ENCODE data around the gene PTK6.
"Not testable (repeated sequence)": the region's sequence is repeated elsewhere in the genome, so short reads cannot be mapped to it uniquely, and the experiment has no call there.

Gene PTK6

DNA sequence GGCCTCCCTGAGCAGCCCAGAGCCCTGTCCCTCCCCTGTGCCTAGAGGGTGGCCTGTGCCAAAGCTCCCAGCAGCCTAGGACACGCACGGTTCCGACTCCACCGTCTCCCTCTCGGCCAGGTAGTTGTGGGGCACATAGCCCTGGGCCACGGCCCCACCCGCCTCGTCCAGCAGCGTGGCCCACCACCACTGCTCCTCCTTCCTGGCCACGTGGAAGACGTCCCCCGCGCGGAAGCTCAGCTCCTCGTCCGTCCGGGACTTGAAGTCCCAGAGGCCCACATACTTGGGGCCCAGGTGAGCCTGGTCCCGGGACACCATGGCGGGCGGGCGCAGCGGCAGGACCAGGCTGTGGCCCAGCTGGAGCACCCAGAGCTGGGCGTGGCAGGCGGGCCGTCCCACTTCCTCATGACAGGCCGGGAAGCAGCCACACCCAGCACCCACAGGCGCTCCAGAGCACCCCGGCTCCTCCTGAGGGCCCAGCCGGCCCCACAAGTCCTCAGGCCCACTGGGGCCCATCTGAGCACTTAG is at the start of gene PTK6:
TSS of gene PTK6 (minus strand) at position 380 of the 528 bp plus-strand sequence. CDS start at position 318, 62 bp downstream.
- peak; percentile 79 to 90 (median 84) for DNase-seq

DNA sequence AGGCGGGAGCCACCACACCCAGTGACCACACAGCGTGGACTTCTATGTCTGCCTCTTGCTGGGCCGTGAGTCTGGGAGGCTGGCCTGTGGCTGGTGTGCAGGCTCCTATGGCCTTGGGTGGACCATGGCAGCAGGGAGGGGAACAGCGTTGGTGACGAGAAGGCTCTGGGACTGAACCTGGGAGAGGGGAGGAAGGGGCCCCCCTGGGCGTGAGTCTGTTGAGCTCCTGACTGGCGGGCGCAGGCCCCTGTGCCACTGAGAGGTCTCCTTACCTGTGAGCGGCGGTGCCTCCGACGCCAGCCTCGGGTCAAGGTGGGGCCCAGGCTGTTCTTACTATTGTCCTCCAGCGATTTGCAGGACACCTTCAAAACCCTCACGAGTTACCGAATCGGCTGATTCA is 49.6 kb upstream of the PTK6 start:
- DNase-seq = no peak

DNA sequence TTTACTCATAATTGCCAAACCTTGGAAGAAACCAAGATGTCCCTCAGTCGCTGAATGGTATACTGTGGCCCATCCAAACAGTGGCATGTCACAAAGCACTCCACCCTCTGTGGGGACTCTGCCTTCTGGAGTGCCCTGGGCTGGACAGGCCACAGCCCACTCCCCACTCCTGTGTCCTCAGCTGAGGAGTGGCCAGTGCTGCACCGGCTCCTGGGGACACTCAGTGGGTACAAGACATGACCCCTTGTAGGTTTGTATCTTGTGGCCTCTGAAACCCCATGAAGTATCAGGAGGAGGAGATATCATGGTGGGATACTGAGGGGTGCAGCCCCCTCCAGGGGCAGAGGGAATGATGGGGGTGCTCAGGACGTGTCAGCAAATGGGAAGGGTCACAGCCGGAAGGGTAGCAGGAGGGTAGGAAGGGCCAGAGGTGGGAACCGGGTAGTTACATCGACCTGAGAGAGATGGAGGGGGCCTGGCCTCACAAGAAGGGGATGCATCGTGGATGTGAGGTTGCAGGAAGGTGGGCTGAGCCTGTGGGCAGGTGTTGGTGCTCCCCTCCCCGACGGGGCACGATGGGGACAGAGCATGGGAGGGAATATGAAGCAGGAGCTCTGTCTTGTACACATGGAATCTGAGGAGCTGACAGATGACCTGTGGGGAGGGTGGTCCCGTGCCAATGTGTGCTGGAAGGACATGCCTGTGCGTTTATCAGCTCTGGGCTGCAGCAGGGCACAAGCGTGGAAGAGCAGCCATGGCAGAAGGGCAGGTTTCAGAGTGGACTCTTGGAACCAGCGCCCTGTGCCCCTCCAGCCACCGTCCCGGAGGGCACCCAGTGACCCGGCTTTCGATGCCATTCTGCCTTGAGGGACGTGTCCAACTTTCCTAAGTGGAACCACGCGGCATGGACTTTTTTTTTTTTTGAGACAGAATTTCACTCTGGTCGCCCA is 48.7 kb upstream of the PTK6 start:
- DNase-seq = no peak

DNA sequence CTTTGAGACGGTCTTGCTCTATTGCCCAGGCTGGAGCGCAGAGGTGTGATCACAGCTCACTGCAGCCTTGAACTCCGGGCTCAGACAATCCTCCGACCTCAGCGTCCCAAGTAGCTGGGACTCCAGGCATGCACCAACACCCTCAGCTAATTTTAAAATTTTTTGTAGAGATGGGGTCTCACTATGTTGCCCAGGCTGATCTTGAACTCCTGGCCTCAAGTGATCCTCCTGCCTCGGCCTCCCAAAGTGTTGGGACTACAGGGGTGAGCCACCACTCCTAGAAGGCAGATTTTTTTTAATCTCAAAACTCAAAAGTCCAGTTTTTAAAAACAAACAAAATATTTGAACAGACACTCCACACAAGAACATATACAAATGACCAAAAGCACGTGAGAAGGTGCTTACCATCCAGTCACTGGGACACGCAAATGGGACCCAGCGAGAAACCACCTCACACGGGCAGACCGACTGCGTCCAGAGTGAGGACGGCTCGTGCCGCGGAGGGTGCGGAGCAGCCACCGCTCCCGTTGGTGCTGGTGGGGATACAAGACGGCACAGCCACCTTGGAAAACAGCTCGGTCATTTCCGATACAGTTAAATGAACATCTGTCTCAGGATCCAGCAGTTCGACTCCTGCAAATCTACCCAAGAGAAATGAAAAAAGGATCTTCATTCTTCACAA is 45.3 kb upstream of the PTK6 start:
- no peak for DNase-seq

DNA sequence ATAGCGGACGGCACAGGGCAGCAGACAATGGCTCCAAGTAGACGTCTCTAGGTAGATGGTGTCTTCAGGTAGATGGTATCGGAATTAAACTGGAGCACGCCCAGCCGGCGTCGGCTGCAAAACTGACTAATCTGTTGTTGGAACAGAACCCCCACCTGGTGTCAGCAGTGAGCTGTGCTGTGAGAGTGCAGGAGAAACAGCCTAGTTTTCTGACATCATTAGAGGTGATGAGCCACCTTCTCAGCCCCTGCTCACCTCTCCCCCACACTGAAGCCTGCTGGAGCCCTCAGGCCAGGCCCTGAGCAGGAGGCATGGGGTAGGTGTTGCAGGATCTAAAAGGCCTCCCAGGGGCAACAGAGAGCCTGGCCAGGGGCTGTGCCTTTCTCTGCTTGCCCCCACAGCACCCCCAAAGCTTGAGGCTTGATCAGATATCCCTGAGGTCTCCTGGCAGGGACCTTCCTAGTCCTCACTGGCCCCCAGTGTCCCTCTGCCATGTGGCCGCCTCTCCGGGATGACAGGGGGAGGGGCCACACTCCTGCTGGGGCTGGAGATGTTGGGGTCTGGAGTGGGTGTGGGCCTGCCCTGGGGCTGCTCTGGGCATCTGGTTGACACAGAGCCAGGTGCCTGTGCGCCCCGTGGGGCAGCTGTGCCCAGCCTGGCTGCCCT is 43.8 kb upstream of the PTK6 start:
- DNase-seq = peak; percentile 49 to 72 (median 55)

DNA sequence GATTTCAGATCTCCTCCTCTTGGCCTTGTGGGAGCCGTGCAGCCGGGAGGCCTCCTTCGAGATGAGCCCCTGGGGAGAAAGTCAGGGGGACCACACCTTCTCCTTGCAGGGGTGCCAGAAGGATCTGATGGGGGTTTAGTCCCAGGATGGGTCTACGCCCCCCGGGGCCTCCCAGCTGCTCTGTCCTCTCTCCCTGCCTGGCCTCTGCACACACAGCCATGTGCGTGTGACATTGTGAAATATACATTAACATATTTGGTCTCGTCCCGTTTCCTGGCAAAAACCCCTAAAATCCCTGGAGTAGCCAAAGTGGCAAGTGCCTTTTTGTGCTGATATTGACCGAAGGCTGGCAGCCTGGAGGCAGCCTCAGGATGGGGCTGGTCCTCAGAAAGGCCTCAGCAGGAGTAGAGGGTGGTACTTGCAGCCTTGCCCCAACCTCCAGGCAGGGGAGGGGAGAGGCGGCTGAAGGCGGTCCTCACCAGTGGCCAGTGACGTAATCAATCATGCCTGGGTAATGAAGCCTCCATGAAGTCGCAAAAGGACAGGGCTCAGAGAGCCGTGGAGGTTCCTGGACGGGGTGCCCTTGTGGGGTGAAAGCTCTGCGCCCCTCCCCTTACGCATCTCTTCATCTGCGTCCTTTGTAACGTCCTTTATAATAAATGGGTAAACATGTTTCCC is 42.0 kb upstream of the PTK6 start:
- peak; percentile 80 to 83 (median 82) for DNase-seq

DNA sequence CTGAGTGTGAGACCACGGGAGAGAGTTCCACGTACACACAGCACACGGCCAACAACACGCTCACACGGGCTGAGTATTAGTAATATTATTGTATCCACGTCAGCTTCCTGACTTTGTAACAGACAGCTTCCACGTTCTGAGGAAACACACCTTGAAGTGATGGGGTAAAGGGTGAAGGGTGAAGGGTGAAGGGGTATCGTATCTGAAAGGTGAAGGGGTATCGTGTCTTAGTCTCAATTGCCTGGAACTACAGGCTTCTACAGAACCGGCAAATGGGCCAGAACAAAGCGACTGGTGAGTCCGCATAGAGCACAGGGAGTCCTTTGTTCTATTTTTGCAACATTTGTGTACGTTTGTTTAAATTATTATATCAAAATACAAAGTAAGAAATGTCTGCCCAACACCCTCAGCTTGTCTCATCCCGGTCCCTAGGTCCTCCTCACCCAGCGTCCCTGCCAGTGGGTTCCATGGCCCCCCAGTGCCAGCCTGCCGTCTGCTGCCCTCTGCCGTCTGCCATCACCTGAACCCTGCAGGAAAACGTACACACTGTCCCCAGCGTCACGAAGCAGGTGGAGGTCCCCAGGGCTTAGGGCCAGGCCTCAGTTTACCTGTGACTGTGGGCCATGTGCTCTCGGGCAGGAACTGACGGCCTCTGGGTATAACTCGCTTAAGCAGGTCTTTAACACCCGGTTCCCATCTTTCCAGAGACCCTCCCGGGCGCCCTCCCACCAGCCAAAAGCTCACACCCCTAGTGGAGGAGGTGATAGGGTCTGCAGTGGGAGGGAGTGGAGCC is 41.2 kb upstream of the PTK6 start:
- no peak for DNase-seq

DNA sequence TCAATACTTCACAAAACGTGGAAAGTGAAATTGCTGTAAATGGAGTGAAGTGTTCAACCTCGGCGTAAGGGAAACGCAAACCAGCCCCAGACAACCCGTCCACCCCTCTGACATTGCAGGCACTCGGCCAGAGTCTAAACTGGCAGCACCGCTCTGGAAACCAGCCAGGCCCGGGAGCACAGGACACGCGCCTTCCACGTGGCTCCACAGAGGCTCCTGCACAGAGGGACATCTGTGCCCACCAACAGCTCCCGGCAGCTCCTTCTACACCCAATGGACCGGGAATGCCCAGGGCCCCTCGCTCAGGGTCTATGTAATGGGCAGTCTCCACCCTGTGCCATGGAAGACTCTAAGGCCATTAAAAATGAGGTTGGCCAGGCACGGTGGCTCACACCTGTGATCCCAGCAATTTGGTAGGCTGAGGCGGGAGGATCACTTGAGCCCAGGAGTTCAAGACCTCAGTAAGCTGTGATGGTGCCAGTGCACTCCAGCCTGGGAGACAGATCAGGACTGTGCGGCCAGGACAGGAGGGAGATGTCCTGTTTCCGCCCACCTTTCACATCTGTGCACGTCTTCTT is 40.2 kb upstream of the PTK6 start:
- DNase-seq = no peak

DNA sequence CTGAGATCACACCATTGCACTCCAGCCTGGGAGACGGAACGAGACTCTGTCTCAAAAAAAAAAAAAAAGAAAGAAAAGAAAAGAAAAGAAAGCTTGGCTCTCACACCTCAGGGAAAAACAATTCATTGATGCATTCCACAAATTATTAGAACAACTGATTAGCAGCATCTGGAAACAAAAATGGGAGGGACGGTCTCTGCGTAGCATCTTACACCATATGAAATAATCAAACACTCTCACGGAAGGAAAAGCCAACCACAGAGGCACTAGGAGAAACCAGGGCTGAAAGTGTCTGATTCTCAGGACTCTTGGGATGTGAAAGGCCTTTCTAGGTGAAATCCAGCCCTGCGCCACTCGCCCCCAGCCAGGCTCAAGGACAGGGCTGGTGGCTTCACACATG is 39.1 kb upstream of the PTK6 start:
- no peak for DNase-seq

DNA sequence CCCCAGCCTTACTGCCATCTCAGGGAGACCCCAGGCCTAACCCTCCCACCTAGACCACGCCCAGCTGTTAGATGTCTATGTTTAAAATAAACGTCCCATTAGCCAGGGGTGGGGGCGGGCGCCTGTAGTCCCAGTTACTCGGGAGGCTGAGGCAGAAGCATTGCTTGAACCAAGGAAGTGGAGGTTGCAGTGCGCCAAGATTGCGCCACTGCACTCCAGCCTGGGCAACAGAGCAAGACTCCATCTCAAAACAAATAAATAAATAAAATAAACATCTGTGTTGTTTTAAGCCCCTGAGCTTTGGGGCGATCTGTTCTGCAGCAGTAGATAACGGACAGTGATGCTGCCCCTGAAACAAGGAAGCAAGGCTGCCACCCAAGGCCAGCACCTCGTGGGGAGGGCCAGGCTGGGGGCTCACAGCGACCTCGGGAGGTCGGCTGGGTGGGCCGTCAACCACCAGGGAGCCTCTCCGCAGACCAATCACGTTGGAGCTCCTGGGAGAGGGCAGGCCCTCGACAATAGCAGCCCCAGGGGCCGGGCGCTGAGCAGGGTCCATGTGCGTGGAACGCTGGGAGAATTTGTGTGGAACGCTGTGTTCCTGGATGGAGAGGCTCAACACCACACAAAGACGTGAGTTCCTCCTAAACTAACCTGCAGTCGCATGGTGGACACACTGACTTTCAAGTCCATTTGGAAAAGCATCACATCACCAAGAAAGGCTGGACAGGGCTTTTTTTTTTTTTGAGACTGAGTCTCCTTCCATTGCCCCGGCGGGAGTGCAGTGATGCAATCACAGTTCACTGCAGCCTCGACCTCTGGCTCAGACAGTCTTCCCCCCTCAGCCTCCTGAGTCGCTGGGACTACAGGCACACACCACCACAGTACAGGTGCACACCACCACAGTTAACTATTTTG is 37.9 kb upstream of the PTK6 start:
- no peak for DNase-seq

DNA sequence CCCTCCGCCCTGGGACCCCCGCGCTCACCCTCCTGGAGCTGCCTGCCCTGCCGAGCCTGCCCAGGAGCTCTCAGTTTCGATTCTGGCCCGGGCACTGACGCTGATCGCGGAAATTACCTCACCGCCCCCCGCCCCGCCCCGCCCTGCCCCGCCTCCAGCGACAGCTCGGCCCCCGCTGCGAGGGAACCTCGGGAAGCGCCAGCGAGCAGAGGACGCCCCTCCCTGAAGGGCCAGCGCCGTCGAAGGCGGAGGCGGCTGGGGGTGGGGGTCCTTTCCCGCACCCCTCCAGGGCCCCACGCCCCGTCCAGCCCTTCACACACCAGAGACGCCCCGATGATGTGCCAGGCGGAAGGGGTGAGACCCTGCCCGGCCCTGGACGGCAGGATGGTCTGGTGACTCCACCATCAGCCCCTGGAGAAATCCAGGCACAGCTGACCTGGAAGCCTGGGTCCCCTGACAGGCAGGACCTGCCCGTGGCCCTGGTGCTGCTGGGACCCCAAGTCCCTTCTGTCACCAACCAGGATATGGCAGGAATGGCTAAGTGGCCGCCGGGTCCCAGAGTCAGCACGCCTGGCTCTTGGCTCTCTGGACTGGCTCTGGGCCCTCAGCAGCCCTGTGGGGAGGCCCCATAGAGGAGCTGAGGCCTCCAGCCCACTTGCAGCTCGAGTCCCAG is 37.1 kb upstream of the PTK6 start, which contains the start of gene HELZ2:
TSS of gene HELZ2 (minus strand) at position 84 of the 673 bp plus-strand sequence. CDS start 1,854 bp downstream, outside the sequence.
- peak; percentile 86 to 94 (median 93) for DNase-seq

DNA sequence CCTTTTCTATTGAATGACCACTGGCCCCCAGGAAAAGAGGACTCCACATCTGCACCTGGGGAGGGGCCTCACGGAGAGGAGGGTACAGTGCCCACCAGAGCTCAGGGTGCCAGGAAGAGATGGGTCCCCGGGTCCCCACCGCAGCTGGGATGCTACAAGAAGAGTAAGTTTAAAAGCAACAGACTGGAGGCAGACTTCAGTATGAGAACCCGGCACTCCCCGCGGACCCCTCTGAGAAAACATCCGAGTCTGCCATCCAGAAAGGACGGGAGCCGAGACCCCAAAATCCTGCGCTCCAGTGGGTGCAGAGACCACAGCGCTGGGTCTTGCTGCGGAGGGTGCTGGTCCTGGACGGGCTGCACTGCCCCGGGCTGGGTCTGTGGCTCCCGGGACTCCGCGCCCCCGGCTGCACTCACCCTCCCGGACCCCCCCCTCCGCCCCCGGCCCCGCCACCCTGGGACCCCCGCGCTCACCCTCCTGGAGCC is 36.5 kb upstream of the PTK6 start:
- DNase-seq = no peak

DNA sequence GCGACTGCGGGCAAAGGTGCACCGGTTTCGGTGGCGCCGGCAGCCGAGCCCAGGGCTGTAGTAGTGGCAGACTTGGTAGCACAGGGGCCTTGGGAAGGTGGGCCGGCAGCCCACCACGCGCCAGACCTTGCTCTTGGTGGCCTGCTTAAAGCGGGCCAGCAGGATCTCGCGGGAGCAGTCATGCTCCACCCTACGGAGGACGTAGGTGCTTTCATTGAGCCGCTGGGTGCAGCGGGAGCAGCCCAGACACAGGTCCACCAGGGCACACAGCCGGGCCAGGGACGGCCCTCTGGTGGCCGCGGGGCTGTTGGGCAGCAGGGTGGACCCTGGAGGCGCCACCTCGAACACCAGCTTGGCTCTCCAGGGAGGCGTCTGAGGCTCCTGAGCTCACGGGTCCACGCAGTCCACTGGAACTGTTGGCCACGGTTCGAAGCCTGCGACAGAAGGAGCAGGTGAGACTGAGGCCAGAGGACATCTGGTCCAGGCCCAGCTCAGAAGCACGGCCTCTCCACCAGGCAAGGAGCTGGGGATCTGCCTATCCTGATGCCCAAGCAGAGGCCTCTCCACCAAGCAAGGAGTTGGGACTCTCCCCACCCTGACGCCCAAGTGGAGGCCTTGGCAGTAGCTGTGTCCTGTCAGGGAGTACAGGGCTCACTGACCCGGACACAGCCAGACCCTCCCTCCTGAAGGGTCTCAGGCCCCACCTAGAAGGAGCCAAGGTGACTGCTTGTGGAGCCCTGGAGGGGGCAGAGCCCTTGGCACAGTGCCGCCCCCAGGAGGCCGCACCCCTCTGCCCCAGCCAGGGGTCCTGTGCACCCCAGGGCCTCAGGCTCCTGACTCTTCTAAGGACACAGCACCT is 35.8 kb upstream of the PTK6 start:
- DNase-seq = peak; percentile 44 to 63 (median 44)

DNA sequence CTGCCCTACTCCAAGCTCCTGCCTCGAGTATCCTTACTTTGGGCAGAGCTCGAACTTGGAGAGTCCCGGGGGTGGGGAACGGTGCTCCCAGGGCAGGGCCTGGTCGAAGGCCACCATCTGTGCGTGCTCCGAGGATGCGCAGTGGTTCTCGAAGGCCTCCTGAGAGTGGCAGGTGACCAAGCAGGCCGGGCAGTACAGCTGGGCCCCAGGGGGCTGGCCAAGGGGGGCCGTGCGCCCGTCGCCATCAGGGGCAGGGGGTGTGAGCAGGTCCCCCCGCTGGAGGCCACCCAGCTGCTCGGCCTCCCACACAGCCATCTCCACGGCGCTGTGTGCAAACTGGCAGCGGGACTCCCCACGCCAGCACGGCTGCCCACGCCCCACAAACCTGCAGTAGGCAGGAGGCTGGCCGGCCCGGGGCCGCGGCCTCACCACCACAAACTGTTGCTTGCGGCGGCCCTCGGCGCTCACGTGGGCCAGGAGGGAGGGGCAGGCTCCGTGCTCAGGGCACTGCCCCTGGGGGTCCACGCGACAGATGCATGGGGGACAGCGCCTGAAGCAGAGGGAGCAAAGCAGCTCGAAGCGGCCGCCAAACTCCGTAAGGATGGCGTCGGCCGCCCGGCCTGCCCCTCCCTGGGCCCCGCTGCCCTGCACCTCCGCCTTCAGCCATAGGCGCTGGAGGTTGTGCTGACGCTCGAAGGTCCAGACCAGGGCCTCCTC is 35.1 kb upstream of the PTK6 start:
- no peak for DNase-seq

DNA sequence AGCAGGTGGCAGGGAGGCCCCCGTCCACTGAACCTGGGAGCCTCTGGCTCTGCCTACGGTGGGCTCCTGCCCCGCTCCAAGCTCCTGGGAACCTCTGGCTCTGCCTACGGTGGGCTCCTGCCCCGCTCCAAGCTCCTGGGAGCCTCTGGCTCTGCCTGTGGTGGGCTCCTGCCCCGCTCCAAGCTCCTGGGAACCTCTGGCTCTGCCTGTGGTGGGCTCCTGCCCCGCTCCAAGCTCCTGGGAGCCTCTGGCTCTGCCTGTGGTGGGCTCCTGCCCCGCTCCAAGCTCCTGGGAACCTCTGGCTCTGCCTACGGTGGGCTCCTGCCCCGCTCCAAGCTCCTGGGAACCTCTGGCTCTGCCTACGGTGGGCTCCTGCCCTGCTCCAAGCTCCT is 33.9 kb upstream of the PTK6 start:
- not testable (repeated sequence) for DNase-seq

DNA sequence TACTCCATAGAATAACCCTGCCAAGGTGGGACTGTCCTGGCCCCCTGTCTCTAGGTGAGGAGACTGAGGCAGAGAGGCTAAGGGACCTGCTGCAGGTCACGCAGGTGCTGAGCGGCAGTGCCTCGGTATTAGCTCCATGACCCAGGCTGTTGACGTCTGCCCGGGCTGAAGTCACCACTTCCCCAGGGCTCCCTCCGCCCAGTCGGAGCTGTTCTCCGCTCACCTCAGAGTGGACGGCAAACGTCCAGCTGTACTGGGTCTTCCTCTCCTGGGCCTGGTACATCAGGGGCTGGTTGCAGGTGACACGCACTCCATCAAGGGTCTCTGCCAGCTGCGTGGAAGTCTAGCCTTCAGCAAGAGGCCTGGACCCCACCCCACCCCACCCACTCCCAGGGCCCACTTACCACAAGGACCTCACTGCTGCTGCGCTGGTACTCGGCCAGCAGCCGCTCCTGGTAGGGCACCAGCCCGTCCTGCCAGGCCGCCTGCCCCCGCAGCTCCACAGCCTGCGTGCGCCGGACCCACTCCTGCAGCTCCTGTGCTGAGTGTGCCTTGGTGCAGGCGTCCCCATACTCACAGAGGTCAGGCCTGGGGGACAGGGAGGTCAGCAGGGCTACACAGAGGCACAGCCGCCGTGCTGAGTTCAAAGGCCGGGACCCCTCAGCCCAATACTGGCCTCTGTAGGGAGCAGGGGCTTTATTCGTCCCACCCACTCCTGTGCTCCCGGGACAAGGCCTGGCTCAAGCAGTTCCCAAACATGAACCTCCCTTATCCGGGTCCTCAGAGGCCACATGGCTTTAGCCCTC is 33.3 kb upstream of the PTK6 start:
- no peak for DNase-seq
